NCI-H146 treated with DMSO at 0.1 percent for 48 hours (cell line): ENCODE data around the gene IL15.
"Not testable (repeated sequence)": the region's sequence is repeated elsewhere in the genome, so short reads cannot be mapped to it uniquely, and the experiment has no call there.

Experiments
- DNase-seq: peaks from one replicate; lab custom pipeline; 2025; ENCODE audit not compliant: unreplicated experiment; lab: John Stamatoyannopoulos, UW

Gene IL15

GRCh38 chr4:141697116-141697515 lies 60.7 kb downstream of the IL15 start:
- DNase-seq, result no peak

GRCh38 chr4:141702472-141703182 lies 66.2 kb downstream of the IL15 start:
- DNase-seq, result no peak

GRCh38 chr4:141703497-141703896 lies 67.1 kb downstream of the IL15 start:
- no peak for DNase-seq

GRCh38 chr4:141705048-141705746 lies 68.8 kb downstream of the IL15 start:
- DNase-seq, result no peak

- DNase-seq, result no peak
Measured at GRCh38 chr4:141705747-141706377, 69.5 kb downstream of the IL15 start.

GRCh38 chr4:141706445-141706844 lies 70.1 kb downstream of the IL15 start:
- DNase-seq, result no peak

- DNase-seq, result no peak
Measured at GRCh38 chr4:141711211-141711610, 74.8 kb downstream of the IL15 start.

- DNase-seq, result no peak
Measured at GRCh38 chr4:141713185-141713584, 76.8 kb downstream of the IL15 start.

- no peak for DNase-seq
Measured at GRCh38 chr4:141713771-141714445, 77.5 kb downstream of the IL15 start.

- DNase-seq, result no peak
Measured at GRCh38 chr4:141719585-141719984, 83.2 kb downstream of the IL15 start.

- no peak for DNase-seq
Measured at GRCh38 chr4:141721174-141721573, 84.8 kb downstream of the IL15 start.

GRCh38 chr4:141724646-141725045 lies 88.3 kb downstream of the IL15 start:
- no peak for DNase-seq

- DNase-seq, result no peak
Measured at GRCh38 chr4:141727420-141727819, 91.0 kb downstream of the IL15 start.

GRCh38 chr4:141730805-141731204 lies 94.4 kb downstream of the IL15 start:
- DNase-seq, result no peak

GRCh38 chr4:141731481-141731880 lies 95.1 kb downstream of the IL15 start:
- no peak for DNase-seq

- DNase-seq, result no peak
Measured at GRCh38 chr4:141739636-141740035, 103.3 kb downstream of the IL15 start.

- no peak for DNase-seq
Measured at GRCh38 chr4:141746026-141746425, 109.6 kb downstream of the IL15 start.

GRCh38 chr4:141751806-141752205 lies 115.4 kb downstream of the IL15 start:
- not testable (repeated sequence) for DNase-seq

GRCh38 chr4:141757287-141757686 lies 120.9 kb downstream of the IL15 start:
- DNase-seq, result no peak

GRCh38 chr4:141759796-141760425 lies 123.5 kb downstream of the IL15 start:
- DNase-seq, result no peak

- no peak for DNase-seq
Measured at GRCh38 chr4:141761926-141762325, 125.5 kb downstream of the IL15 start.
